T-helper 1 cell treated with Interleukin-12 subunit alpha and Interleukin-12 subunit beta and Interleukin-4 antibody, amounts not matched to agents 30 μg/mL and 1 μg/mL, for 36 hours (primary cell): Measurements from ENCODE around the gene HBE1.
"Not testable (repeated sequence)": the region's sequence is repeated elsewhere in the genome, so short reads cannot be mapped to it uniquely, and the experiment has no call there.

ENCODE experiments used
- H3K27ac Mint-ChIP-seq: one replicate; pipeline ENCODE4 v1.8.0; 2021; ENCODE audit warnings: mild to moderate bottlenecking, mixed read lengths
- H3K27me3 Mint-ChIP-seq: one replicate; pipeline ENCODE4 v1.8.0; 2021; ENCODE audit warnings: low read depth, mixed read lengths
- H3K36me3 Mint-ChIP-seq: one replicate; pipeline ENCODE4 v1.8.0; 2021; ENCODE audit warnings: low read depth, mixed read lengths
- H3K4me1 Mint-ChIP-seq: one replicate; pipeline ENCODE4 v1.8.0; 2021; ENCODE audit warnings: low read depth, mixed read lengths
- H3K4me3 Mint-ChIP-seq: one replicate; pipeline ENCODE4 v1.8.0; 2021; ENCODE audit warnings: mild to moderate bottlenecking, moderate library complexity, mixed read lengths
- H3K9me3 Mint-ChIP-seq: one replicate; pipeline ENCODE4 v1.8.0; 2021; ENCODE audit warnings: mixed read lengths

HBE1 gene

GRCh38 chr11:5269715-5270147, at the start of gene HBE1:
TSS of gene HBE1 (minus strand) at chr11:5269945. CDS start at chr11:5269890, 55 bp downstream.
- Mint-ChIP-seq H3K36me3 (no peaks in the 10 kb centered on the region), H3K27ac (no peak within 1 kb of the TSS), H3K4me3 (no peak within 1 kb of the TSS), H3K4me1 (no peaks in the 10 kb centered on the region), H3K27me3 (no peaks in the 10 kb centered on the region), H3K9me3 (no peaks in the 10 kb centered on the region)

GRCh38 chr11:5317292-5317691, 47.5 kb upstream of the HBE1 start:
- Mint-ChIP-seq H3K4me1 (no peaks in the 10 kb centered on the region), H3K4me3 (no peak overlapping the region), H3K27me3 (no peaks in the 10 kb centered on the region), H3K9me3 (no peaks in the 10 kb centered on the region), H3K27ac (no peak overlapping the region), H3K36me3 (no peaks in the 10 kb centered on the region)

- H3K36me3 Mint-ChIP-seq, H3K27ac Mint-ChIP-seq, H3K4me1 Mint-ChIP-seq, H3K27me3 Mint-ChIP-seq, H3K9me3 Mint-ChIP-seq, H3K4me3 Mint-ChIP-seq: not testable (repeated sequence)
These were observed 43.7 kb upstream of the HBE1 start for GRCh38 chr11:5313326-5314023.

GRCh38 chr11:5310423-5310822, 40.7 kb upstream of the HBE1 start:
- H3K36me3 Mint-ChIP-seq, result no peaks in the 10 kb centered on the region
- no peak overlapping the region for H3K4me3 Mint-ChIP-seq
- H3K4me1 Mint-ChIP-seq, result no peaks in the 10 kb centered on the region
- H3K27ac Mint-ChIP-seq, result no peak overlapping the region
- H3K9me3 Mint-ChIP-seq, result no peaks in the 10 kb centered on the region
- peaks cover 4% of the 10 kb centered on the region for H3K27me3 Mint-ChIP-seq

GRCh38 chr11:5307256-5308019, 37.7 kb upstream of the HBE1 start:
- H3K4me1 Mint-ChIP-seq, result no peaks in the 10 kb centered on the region
- H3K27ac Mint-ChIP-seq, result no peak overlapping the region
- peaks cover 4% of the 10 kb centered on the region for H3K27me3 Mint-ChIP-seq
- no peaks in the 10 kb centered on the region for H3K9me3 Mint-ChIP-seq
- H3K4me3 Mint-ChIP-seq, result no peak overlapping the region
- no peaks in the 10 kb centered on the region for H3K36me3 Mint-ChIP-seq

GRCh38 chr11:5304046-5304445, 34.3 kb upstream of the HBE1 start:
- no peak overlapping the region for H3K27ac Mint-ChIP-seq
- no peaks in the 10 kb centered on the region for H3K36me3 Mint-ChIP-seq
- peaks cover 4% of the 10 kb centered on the region for H3K27me3 Mint-ChIP-seq
- no peaks in the 10 kb centered on the region for H3K9me3 Mint-ChIP-seq
- H3K4me1 Mint-ChIP-seq, result no peaks in the 10 kb centered on the region
- H3K4me3 Mint-ChIP-seq, result no peak overlapping the region

GRCh38 chr11:5303626-5304025, 33.9 kb upstream of the HBE1 start:
- Mint-ChIP-seq H3K4me1 (no peaks in the 10 kb centered on the region), H3K27ac (no peak overlapping the region), H3K9me3 (no peaks in the 10 kb centered on the region), H3K27me3 (peaks cover 2% of the 10 kb centered on the region), H3K36me3 (no peaks in the 10 kb centered on the region), H3K4me3 (no peak overlapping the region)

- Mint-ChIP-seq H3K27me3 (peaks cover 4% of the 10 kb centered on the region), H3K36me3 (no peaks in the 10 kb centered on the region), H3K9me3 (no peaks in the 10 kb centered on the region), H3K4me3 (no peak within 1 kb of the TSS), H3K27ac (no peak within 1 kb of the TSS), H3K4me1 (no peaks in the 10 kb centered on the region)
These were observed 32.1 kb upstream of the HBE1 start, which contains the start of gene OR51B4 for GRCh38 chr11:5301846-5302245. TSS of gene OR51B4 (minus strand) at chr11:5301946. CDS start at chr11:5301946, 0 bp downstream.

GRCh38 chr11:5300251-5300650, 30.5 kb upstream of the HBE1 start:
- Mint-ChIP-seq H3K4me3 (no peak overlapping the region), H3K27me3 (peaks cover 4% of the 10 kb centered on the region), H3K27ac (no peak overlapping the region), H3K9me3 (no peaks in the 10 kb centered on the region), H3K36me3 (no peaks in the 10 kb centered on the region), H3K4me1 (no peaks in the 10 kb centered on the region)

- H3K27ac Mint-ChIP-seq, result no peak overlapping the region
- no peaks in the 10 kb centered on the region for H3K36me3 Mint-ChIP-seq
- H3K4me3 Mint-ChIP-seq, result no peak overlapping the region
- H3K4me1 Mint-ChIP-seq, result no peaks in the 10 kb centered on the region
- no peaks in the 10 kb centered on the region for H3K9me3 Mint-ChIP-seq
- H3K27me3 Mint-ChIP-seq, result peaks cover 4% of the 10 kb centered on the region
These were observed 28.7 kb upstream of the HBE1 start for GRCh38 chr11:5298451-5298850.

GRCh38 chr11:5297721-5298323, 28.1 kb upstream of the HBE1 start:
- no peak overlapping the region for H3K27ac Mint-ChIP-seq
- H3K36me3 Mint-ChIP-seq, result no peaks in the 10 kb centered on the region
- peaks cover 4% of the 10 kb centered on the region for H3K27me3 Mint-ChIP-seq

GRCh38 chr11:5294342-5294995, 24.7 kb upstream of the HBE1 start:
- not testable (repeated sequence) for H3K36me3 Mint-ChIP-seq, H3K4me3 Mint-ChIP-seq, H3K4me1 Mint-ChIP-seq, H3K9me3 Mint-ChIP-seq, H3K27me3 Mint-ChIP-seq, H3K27ac Mint-ChIP-seq

More at GRCh38 chr11:5297721-5298323, 28.1 kb upstream of the HBE1 start:
- Mint-ChIP-seq H3K4me3 (no peak overlapping the region), H3K9me3 (no peaks in the 10 kb centered on the region), H3K4me1 (no peaks in the 10 kb centered on the region)

GRCh38 chr11:5293028-5293427, 23.3 kb upstream of the HBE1 start:
- Mint-ChIP-seq H3K27ac (no peak overlapping the region), H3K36me3 (no peaks in the 10 kb centered on the region), H3K27me3 (peaks cover 4% of the 10 kb centered on the region), H3K4me3 (no peak overlapping the region), H3K9me3 (no peaks in the 10 kb centered on the region), H3K4me1 (no peaks in the 10 kb centered on the region)

GRCh38 chr11:5291207-5291838, 21.6 kb upstream of the HBE1 start:
- H3K4me1 Mint-ChIP-seq, result no peaks in the 10 kb centered on the region
- H3K27ac Mint-ChIP-seq, result no peak overlapping the region
- no peaks in the 10 kb centered on the region for H3K9me3 Mint-ChIP-seq
- no peak overlapping the region for H3K4me3 Mint-ChIP-seq
- H3K36me3 Mint-ChIP-seq, result no peaks in the 10 kb centered on the region
- H3K27me3 Mint-ChIP-seq, result no peaks in the 10 kb centered on the region
